Choroid plexus epithelial cell (primary cell): Measurements from ENCODE around the gene ZBTB2.
A peak's percentile ranks its signal among the peaks of the same experiment; 100 is the strongest.

Experiments
- DNase-seq: peaks from one replicate; pipeline ENCODE4 v3.0.0-alpha.2; 2010; ENCODE audit warnings: low read depth
- H3K4me3 ChIP-seq: 2 replicates; pipeline ENCODE4 v1.5.1; 2011; ENCODE audit warnings: low read depth, mild to moderate bottlenecking, control low read depth, low read length, moderate library complexity
- CTCF ChIP-seq: conservative IDR thresholded peaks from 2 replicates; pipeline ENCODE4 v1.5.1; 2011; ENCODE audit warnings: low read depth, mild to moderate bottlenecking, control low read depth, inconsistent platforms, low read length, moderate library complexity

Gene ZBTB2

GRCh38 chr6:151434369-151434768, 43.0 kb upstream of the ZBTB2 start:
- DNase-seq, result no peak
- H3K4me3 ChIP-seq, result no peak overlapping the region

DNA sequence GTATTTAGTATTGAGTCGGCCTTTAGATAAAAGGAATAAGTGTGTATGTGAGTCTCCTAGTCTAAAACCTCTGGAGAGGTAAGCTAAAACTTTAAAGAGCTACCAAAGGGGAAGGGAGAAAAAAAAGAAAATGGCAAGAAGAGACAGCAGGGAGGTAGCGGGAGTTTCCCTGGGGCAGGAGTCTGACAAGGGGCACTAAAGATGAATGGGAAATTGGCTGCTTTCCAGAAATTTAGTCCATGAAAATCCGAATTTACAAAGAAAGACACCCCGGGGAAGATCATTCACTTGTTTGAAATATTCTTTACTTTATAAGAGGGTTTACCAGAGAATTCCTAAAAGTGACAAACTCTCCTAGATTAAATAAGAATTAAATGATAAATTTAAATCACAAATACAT, 41.3 kb upstream of the ZBTB2 start:
- no peak for TF ChIP-seq CTCF
- no peak for DNase-seq
- H3K4me3 ChIP-seq, result no peak overlapping the region

More at GRCh38 chr6:151434369-151434768, 43.0 kb upstream of the ZBTB2 start:
- TF ChIP-seq CTCF, result no peak

GRCh38 chr6:151431337-151431736, 40.0 kb upstream of the ZBTB2 start:
- H3K4me3 ChIP-seq, result no peak overlapping the region
- TF ChIP-seq CTCF, result no peak
- DNase-seq, result peak; percentile 69

DNA sequence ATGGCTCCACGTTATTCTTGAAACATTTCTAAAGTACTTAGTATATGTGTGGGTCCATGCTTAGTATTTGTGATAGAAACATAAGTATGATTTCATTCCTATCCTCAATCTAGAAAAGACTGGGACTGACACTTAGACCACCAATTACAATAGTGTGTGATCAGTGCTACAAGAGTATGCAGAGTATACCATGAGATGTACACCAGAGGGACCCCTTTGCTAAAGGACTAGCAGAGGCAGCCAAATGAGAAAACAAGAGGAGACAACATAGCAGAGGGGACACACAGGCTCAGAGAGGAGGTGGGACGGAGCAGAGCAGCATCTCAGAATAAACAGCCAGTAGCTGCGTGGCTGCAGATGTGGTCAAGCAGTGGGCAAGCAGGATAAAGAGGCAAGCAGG, 39.5 kb upstream of the ZBTB2 start:
- DNase-seq, result peak; percentile 30
- TF ChIP-seq CTCF, result peak; percentile 24
- no peak overlapping the region for H3K4me3 ChIP-seq

DNA sequence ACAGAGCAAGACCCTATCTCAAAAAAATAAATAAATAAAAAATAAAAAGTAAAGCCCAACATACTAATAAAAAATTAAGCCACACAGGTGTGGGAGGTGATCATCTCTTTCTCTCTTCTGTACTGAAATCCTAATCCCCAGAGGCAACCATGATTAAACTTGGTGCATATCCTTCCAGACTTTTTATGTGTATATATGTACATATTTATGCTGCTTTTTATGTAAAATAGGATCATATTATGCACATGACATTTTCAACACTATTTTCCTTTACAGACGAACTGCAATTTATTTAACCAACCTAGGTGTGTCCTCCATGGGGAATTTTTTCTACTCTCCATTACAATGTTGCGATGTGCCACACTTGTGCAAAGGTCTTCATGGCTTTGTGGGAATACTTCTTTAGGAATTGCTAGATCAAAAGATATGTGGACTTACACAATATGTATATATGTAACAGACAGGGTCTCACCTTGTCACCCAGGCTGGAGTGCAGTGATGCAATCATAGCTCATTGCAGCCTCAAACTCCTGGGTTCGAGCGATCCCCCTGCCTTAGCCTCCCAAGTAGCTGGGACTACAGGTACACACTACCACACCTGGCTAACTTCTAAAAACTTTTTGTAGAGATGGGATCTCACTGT, 36.9 kb upstream of the ZBTB2 start:
- no peak for TF ChIP-seq CTCF
- no peak overlapping the region for H3K4me3 ChIP-seq
- DNase-seq, result no peak

DNA sequence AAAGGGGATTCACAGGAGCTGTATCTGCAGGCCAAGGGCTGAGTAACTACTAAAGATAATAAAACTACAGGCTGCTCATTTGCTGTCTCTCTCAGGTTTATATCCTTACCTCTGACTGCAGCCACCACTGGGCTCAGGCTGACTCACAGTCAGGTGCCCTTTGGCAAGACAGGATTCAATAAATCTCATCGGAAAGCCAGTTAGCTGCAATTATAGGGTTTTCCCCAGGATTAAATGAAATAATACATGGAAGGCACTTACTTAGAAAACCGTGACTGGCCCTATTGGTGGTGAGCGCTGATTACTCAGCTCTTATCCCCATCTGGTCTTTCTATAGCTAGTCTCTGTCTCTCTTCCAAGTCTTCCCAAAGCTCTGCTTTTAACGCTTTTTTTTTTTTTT, 34.2 kb upstream of the ZBTB2 start:
- H3K4me3 ChIP-seq, result no peak overlapping the region
- TF ChIP-seq CTCF, result no peak
- DNase-seq, result no peak

- peak; percentile 33 for DNase-seq
- H3K4me3 ChIP-seq, result no peak overlapping the region
- TF ChIP-seq CTCF, result no peak
These were observed 31.6 kb upstream of the ZBTB2 start for GRCh38 chr6:151422981-151423380.
